GM18526 (cell line): ENCODE results near the gene TBKBP1.

Source experiments
- POLR2A ChIP-seq: IDR thresholded peaks from 3 replicates; pipeline ENCODE4 v1.6.1; 2011; ENCODE audit not compliant: insufficient read length; ENCODE audit errors: extremely low read depth

TBKBP1 gene, protein sequence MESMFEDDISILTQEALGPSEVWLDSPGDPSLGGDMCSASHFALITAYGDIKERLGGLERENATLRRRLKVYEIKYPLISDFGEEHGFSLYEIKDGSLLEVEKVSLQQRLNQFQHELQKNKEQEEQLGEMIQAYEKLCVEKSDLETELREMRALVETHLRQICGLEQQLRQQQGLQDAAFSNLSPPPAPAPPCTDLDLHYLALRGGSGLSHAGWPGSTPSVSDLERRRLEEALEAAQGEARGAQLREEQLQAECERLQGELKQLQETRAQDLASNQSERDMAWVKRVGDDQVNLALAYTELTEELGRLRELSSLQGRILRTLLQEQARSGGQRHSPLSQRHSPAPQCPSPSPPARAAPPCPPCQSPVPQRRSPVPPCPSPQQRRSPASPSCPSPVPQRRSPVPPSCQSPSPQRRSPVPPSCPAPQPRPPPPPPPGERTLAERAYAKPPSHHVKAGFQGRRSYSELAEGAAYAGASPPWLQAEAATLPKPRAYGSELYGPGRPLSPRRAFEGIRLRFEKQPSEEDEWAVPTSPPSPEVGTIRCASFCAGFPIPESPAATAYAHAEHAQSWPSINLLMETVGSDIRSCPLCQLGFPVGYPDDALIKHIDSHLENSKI

GRCh38 chr17:47693731-47694580, at the start of gene TBKBP1:
Gene TBKBP1, plus strand, starts transcription at chr17:47694161. Its CDS starts 1,952 bp downstream, at chr17:47696113.
- TF ChIP-seq POLR2A = no peak

DNA sequence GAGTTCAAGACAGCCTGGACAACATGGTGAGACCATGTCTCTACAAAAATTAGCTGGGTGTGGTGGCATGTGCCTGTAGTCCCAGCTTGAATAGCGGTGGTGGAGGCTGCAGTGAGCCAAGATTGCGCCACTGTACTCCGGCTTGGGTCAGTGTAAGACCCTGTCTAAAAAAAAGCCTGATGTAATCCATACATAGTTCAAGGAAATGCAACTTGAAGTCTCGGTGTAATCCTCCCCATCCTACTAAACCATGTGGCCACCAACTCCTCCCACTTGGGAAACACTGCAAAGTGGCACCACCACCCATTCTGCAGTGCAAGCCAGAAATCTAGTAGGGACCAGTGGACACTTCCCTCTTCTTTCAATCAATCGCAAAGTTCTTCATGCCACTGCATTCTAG, 49.6 kb upstream of the TBKBP1 start:
- no peak for TF ChIP-seq POLR2A

- TF ChIP-seq POLR2A = peak; percentile 87
Measured at GRCh38 chr17:47649153-47649971, 44.6 kb upstream of the TBKBP1 start, which contains the start of gene KPNB1. Gene KPNB1, plus strand, starts transcription at chr17:47649919. Its CDS starts 326 bp downstream, at chr17:47650245.

GRCh38 chr17:47649972-47650524, 43.9 kb upstream of the TBKBP1 start:
- TF ChIP-seq POLR2A = no peak

GRCh38 chr17:47650525-47651522, 43.1 kb upstream of the TBKBP1 start:
- TF ChIP-seq POLR2A = peak; percentile 31

GRCh38 chr17:47651704-47652103, 42.3 kb upstream of the TBKBP1 start:
- TF ChIP-seq POLR2A = no peak

- no peak for TF ChIP-seq POLR2A
Measured at GRCh38 chr17:47652570-47652969, 41.4 kb upstream of the TBKBP1 start.

GRCh38 chr17:47653442-47653841, 40.5 kb upstream of the TBKBP1 start:
- no peak for TF ChIP-seq POLR2A

- TF ChIP-seq POLR2A = no peak
Measured at GRCh38 chr17:47654991-47655390, 39.0 kb upstream of the TBKBP1 start.

GRCh38 chr17:47660064-47660492, 33.9 kb upstream of the TBKBP1 start:
- no peak for TF ChIP-seq POLR2A

DNA sequence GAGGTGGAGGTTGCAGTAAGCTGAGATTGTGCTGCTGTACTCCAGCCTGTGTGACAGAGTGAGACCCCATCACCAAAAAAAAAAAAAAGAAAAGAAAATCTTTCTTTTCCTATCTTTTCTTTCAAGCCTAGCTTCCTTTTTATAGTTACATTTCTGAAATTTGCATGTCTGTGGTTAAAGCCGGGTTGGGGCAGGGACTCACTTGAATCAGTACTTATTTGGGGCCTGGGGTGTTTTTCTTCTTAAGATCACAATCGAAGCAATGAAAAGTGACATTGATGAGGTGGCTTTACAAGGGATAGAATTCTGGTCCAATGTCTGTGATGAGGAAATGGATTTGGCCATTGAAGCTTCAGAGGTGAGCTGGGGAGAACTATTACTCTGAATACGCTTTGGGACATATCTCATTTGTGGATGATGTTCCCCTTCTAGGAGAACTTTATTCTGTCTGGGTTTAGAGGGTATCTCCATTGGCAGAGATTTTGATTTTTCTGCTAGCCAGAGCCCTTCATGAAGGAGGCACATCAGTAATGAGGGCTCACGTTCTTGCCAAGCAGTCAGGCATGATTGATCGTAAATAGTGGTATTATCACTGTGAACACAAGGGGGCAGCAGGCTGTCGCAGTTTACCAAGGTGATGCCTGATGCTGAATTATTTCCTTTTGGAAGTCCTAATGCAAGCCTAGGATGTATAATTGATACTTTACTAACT, 29.9 kb upstream of the TBKBP1 start:
- TF ChIP-seq POLR2A = no peak

DNA sequence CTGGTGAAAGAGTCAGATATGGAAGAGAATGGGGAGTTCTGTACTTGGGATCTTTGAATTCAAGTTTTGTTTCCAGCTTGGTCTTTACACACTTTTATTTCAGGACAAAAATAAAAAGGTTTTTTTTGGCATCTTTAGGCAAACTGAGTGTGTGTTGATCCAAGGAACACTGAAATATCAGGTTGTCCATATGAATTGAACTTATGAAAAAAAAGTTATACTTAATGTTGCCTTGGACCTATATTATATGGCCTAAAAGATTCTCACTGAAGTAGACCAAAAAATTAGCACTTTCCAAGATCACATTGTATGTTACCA, 29.4 kb upstream of the TBKBP1 start:
- TF ChIP-seq POLR2A = no peak

DNA sequence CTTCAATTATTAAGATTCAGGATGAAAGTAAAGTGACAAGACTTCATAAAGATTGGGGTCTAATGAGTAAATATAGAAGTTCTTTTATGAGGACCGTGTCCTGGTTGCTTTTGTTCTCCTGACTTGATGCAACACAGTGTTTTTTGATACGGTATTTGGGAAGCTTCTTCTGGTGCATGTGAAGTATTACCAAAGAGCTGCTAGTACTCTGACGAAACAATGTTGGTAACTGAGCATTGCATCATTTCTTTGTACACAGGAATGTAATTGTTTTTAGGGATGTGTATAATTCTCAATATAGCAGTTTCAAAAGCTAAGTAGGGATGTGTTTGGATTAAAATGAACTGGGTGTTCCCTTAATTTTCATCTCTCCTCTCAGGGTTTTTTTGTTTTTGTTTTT, 28.3 kb upstream of the TBKBP1 start:
- TF ChIP-seq POLR2A = no peak
